HepG2 (cell line): ENCODE data around the gene GRB10.

ENCODE experiments used
- GLI4 ChIP-seq: sonication (generic); formaldehyde crosslinking; IDR thresholded peaks from 2 replicates; pipeline ENCODE4 v1.5.1; 2020; ENCODE audit warnings: missing genetic modification reagents, mild to moderate bottlenecking, moderate library complexity, borderline replicate concordance
- MED8 ChIP-seq: sonication (generic); formaldehyde crosslinking; IDR thresholded peaks from 2 replicates; pipeline ENCODE4 v1.8.1; 2023; ENCODE audit warnings: mild to moderate bottlenecking, missing genetic modification reagents; ENCODE audit not compliant: insufficient replicate concordance
- POLR2A ChIP-seq, 2 experiments: IDR thresholded peaks; 2 replicates each; pipeline ENCODE4 v1.6.1; 2011; ENCODE audit warnings: low read depth in 2 of 2, low read length in 2 of 2, mild to moderate bottlenecking in 1 of 2, moderate library complexity in 1 of 2; ENCODE audit not compliant: insufficient read depth in 1 of 2
- POLR2AphosphoS5 ChIP-seq: IDR thresholded peaks from 2 replicates; pipeline ENCODE4 v1.6.1; 2012; ENCODE audit warnings: low read depth, low read length
- SMAD3 ChIP-seq: sonication (generic); formaldehyde crosslinking; IDR thresholded peaks from 2 replicates; pipeline ENCODE4 v1.4.0; 2020; ENCODE audit warnings: missing genetic modification reagents
- SUZ12 ChIP-seq: fragments of 150-350 bp; IDR thresholded peaks from 2 replicates; pipeline ENCODE4 v1.6.1; 2014; ENCODE audit warnings: low read depth, low read length
- ZFP37 ChIP-seq: sonication (generic); formaldehyde crosslinking; IDR thresholded peaks from 2 replicates; pipeline ENCODE4 v1.4.0; 2020; ENCODE audit warnings: missing genetic modification reagents, borderline replicate concordance
- ZFX ChIP-seq: sonication (generic); formaldehyde crosslinking; IDR thresholded peaks from 2 replicates; pipeline ENCODE4 v1.4.0; 2020; ENCODE audit warnings: mild to moderate bottlenecking, low read depth, missing genetic modification reagents, moderate library complexity
- ZMAT3 ChIP-seq: sonication (generic); formaldehyde crosslinking; conservative IDR thresholded peaks from 2 replicates; pipeline ENCODE4 v1.7.0; 2021; ENCODE audit warnings: missing genetic modification reagents
- ZMYM4 ChIP-seq: sonication (generic); formaldehyde crosslinking; IDR thresholded peaks from 2 replicates; pipeline ENCODE4 v1.8.1; 2023; ENCODE audit warnings: mild to moderate bottlenecking, missing genetic modification reagents
- ZNF7 ChIP-seq: IDR thresholded peaks from 2 replicates; pipeline ENCODE4 v1.6.1; 2016; ENCODE audit warnings: missing biosample characterization, missing genetic modification reagents
- TF ChIP-seq, protein P1 (sequence below): sonication (generic); formaldehyde crosslinking; IDR thresholded peaks from 2 replicates; pipeline ENCODE4 v1.5.0; 2020; ENCODE audit warnings: mild to moderate bottlenecking, missing genetic modification reagents, moderate library complexity

DNA sequence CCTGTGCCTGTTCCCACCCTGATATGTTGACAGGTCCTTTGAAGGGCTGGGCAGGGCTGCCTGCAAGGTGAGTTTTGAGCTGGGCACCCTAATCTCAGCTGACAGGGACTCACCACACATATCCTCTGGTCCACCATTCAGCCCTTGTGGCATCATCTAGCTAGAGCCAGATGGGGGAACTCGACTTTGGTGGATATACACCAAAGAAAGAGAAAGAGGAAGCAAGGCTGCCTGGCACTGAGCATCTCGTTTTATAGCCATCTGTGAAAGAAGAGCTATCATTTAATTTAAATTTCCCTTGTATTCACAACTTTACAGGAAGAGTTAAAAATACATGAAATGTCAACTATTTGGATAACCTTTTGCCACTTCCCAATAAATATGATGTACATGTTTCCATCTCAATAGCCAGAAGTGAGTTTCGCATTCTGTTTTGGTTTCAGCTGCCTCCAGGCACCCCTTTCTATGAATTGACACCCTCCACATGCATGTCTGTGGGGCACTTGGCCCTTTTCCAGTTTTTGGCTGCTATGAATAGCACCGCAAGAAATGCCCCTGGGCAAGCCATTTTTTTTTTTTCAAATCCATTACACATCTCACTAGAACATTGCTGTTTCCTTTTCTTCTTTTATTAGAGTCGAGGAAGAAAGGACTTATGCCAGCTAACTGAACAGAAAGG lies 22.9 kb upstream of the GRB10 start:
- no peak for TF ChIP-seq ZFX (CRISPR knock-in tag)
- no peak for TF ChIP-seq SMAD3
- no peak for TF ChIP-seq ZMYM4 (CRISPR knock-in tag)
- TF ChIP-seq SUZ12: no peak
- TF ChIP-seq, protein P1, sequence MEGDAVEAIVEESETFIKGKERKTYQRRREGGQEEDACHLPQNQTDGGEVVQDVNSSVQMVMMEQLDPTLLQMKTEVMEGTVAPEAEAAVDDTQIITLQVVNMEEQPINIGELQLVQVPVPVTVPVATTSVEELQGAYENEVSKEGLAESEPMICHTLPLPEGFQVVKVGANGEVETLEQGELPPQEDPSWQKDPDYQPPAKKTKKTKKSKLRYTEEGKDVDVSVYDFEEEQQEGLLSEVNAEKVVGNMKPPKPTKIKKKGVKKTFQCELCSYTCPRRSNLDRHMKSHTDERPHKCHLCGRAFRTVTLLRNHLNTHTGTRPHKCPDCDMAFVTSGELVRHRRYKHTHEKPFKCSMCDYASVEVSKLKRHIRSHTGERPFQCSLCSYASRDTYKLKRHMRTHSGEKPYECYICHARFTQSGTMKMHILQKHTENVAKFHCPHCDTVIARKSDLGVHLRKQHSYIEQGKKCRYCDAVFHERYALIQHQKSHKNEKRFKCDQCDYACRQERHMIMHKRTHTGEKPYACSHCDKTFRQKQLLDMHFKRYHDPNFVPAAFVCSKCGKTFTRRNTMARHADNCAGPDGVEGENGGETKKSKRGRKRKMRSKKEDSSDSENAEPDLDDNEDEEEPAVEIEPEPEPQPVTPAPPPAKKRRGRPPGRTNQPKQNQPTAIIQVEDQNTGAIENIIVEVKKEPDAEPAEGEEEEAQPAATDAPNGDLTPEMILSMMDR (CRISPR knock-in tag): no peak
- no peak for TF ChIP-seq POLR2AphosphoS5
- no peak for TF ChIP-seq ZNF7 (CRISPR knock-in tag)
- no peak for TF ChIP-seq POLR2A (IDR thresholded peaks at IDR 0.05; ENCODE audit: insufficient read depth in 1 of 2, low read depth in 2 of 2, low read length in 2 of 2)
- TF ChIP-seq MED8: no peak
- no peak for TF ChIP-seq ZFP37
- TF ChIP-seq GLI4 (CRISPR knock-in tag): no peak
- TF ChIP-seq ZMAT3 (CRISPR knock-in tag): no peak
